GM19455 (cell line): ENCODE data around the gene TOM1L1.
A peak's percentile ranks its signal among the peaks of the same experiment; 100 is the strongest.
"Not testable (repeated sequence)": the region's sequence is repeated elsewhere in the genome, so short reads cannot be mapped to it uniquely, and the experiment has no call there.

Experiments used
- ATAC-seq: cut with Tn5 transposase; IDR thresholded peaks from one replicate; pipeline ENCODE4 v1.9.1; 2021; ENCODE audit not compliant: unreplicated experiment

The TOM1L1 gene

GRCh38 chr17:54900457-54901229 is at the start of gene TOM1L1:
TSS of gene TOM1L1 (plus strand) at chr17:54900852. CDS start at chr17:54900866, 14 bp downstream.
- peak; percentile 84 for ATAC-seq

- ATAC-seq = no peak
These were observed 41.5 kb upstream of the TOM1L1 start for GRCh38 chr17:54859187-54859586.

- ATAC-seq = no peak
These were observed 39.8 kb upstream of the TOM1L1 start for GRCh38 chr17:54860617-54861470.

- no peak for ATAC-seq
These were observed 39.1 kb upstream of the TOM1L1 start for GRCh38 chr17:54861471-54861983.

GRCh38 chr17:54863176-54863575 is 37.5 kb upstream of the TOM1L1 start:
- no peak for ATAC-seq

- no peak for ATAC-seq
These were observed 36.6 kb upstream of the TOM1L1 start for GRCh38 chr17:54864070-54864469.

GRCh38 chr17:54864636-54865356 is 35.9 kb upstream of the TOM1L1 start:
- ATAC-seq = no peak

- ATAC-seq = no peak
These were observed 33.0 kb upstream of the TOM1L1 start for GRCh38 chr17:54867634-54868033.

GRCh38 chr17:54870671-54871175 is 29.9 kb upstream of the TOM1L1 start:
- no peak for ATAC-seq

- ATAC-seq = not testable (repeated sequence)
These were observed 24.7 kb upstream of the TOM1L1 start for GRCh38 chr17:54875906-54876305.

GRCh38 chr17:54876656-54877195 is 23.9 kb upstream of the TOM1L1 start:
- no peak for ATAC-seq

GRCh38 chr17:54881255-54881972 is 19.2 kb upstream of the TOM1L1 start:
- no peak for ATAC-seq

- ATAC-seq = no peak
These were observed 18.3 kb upstream of the TOM1L1 start for GRCh38 chr17:54882371-54882770.

GRCh38 chr17:54882950-54883349 is 17.7 kb upstream of the TOM1L1 start:
- peak; percentile 90 for ATAC-seq

GRCh38 chr17:54883939-54884338 is 16.7 kb upstream of the TOM1L1 start:
- no peak for ATAC-seq

- no peak for ATAC-seq
These were observed 12.9 kb upstream of the TOM1L1 start for GRCh38 chr17:54887787-54888186.

GRCh38 chr17:54888254-54888653 is 12.4 kb upstream of the TOM1L1 start:
- ATAC-seq = no peak

GRCh38 chr17:54888981-54889380 is 11.7 kb upstream of the TOM1L1 start:
- ATAC-seq = no peak

GRCh38 chr17:54891176-54891821 is 9.4 kb upstream of the TOM1L1 start:
- no peak for ATAC-seq

GRCh38 chr17:54892360-54892759 is 8.3 kb upstream of the TOM1L1 start:
- no peak for ATAC-seq
